Activated CD4-positive, alpha-beta T cell treated with anti-CD3 and anti-CD28 coated beads, Interleukin-2, amount 50 U/mL, for 24 hours (primary cell): ENCODE results near the gene CRYBA2.

ENCODE experiments used
- DNase-seq, 2 donors: peaks; one replicate each; pipeline ENCODE4 v3.0.0-alpha.2; 2020; ENCODE audit warnings: low read depth in 1 of 2, low spot score in 1 of 2

CRYBA2 gene, protein sequence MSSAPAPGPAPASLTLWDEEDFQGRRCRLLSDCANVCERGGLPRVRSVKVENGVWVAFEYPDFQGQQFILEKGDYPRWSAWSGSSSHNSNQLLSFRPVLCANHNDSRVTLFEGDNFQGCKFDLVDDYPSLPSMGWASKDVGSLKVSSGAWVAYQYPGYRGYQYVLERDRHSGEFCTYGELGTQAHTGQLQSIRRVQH

DNA sequence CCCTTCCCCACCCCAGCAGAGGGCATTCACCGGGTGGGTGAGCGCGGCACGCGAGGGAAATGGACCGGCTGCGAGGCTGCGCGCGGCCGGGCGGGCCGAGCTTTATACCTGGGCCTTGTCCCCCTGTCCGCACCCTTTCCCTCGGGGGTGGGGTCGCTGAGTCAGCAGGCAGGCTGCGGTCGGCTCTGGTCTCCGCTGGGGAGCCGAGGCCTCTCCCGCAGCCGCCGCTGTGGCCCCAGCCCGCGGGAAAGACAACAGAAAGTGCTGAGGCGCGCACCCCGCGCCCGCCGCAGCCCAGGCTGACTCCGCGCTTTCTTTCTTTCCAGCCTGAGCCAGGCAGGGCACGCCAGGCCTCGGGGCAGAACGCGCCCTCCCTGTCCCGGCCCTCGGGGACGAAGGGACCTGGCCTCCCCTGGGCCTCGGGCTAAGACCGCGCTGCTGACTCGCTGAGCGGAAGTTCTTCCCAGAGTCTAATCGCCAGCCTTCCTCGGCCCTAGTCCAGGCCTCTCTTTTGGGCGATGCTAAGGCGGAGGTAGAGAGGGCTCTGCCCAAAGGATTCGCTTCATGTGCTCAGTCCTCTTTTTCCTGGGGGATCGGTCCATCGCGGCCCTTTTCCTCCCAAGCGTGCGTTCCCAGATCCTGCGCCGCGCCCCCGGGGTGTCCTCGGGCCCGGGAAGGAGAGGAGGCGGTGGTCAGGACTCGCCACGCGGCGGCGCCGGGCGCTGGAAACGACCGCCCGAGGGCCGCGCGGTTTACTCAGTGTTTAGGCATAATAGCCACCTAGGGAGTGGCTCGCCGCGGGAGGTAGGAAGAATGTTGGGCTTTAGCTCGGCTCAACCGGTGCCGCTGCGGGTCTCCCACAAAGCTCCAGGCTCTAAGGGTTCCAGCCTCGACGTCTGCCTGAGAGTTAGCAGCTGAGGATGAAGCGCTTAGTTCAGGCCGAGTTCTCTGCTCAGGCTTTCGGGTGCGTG is at the start of gene CRYBA2:
Gene CRYBA2, minus strand, starts transcription at position 78 of the 971 bp plus-strand sequence. CDS start 246 bp downstream, outside the sequence.
- DNase-seq, result no peak

DNA sequence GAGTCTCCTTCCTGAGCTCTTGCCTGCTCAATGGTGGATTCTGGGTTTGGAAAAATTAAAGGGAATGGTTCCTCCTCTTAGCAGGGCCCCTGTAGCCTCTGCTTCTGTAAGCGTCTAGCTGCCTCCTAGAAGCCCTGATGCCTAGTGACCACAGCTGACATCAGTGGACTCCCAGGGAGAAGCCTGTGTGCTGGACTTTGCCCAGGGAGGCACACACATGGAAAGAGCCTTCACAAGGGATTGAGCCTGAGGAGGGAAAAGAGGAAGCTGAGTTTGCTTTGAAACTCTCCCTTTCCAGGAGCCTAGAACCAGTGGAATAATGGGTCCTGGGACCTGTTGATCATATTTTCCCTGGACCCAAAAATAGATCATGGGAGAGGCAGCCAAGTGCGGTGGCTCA is 49.5 kb upstream of the CRYBA2 start:
- no peak for DNase-seq

DNA sequence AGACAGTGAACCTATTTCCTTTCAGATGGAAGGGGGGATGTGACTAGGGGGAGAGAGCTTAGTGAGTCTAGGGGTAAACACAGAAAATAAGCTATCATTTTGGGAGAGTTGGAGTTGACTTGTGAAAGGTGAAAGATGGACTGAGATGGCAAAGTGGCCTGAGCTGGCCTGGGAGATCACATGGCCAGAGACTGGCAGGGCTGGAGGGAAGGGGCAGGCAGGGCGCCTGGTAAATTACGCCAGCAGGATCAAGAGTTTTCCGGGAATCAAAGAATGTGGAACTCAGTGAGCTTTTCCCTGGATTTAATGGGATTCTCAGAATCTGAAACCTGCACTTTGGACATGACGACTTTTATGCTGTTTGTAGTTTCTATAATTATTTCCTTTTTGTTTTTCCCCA is 48.9 kb upstream of the CRYBA2 start:
- DNase-seq, result no peak

DNA sequence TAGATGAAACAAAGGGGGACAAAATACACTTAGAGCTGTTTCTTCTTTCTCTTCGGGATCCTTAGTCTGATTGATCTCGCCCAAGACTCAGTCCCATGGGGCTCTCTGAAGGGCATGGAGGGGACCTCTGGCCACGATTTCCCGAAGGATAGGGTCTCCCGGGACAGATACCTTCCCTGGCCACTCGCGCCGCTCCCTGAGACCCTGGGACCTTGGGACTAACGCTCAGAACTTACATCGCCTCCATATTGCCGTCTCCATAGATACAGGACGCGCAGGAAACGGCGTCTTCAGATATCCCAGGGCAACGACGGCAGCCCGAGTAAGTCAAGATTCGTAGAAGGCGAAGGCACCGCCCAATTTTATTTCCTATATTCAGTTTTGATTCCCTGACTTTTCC is 48.0 kb upstream of the CRYBA2 start, which contains the start of gene CFAP65:
Gene CFAP65, minus strand, starts transcription at position 265 of the 400 bp plus-strand sequence. CDS start 2,468 bp downstream, outside the sequence.
- peak in 1 of 2 donors; percentile 33 for DNase-seq

DNA sequence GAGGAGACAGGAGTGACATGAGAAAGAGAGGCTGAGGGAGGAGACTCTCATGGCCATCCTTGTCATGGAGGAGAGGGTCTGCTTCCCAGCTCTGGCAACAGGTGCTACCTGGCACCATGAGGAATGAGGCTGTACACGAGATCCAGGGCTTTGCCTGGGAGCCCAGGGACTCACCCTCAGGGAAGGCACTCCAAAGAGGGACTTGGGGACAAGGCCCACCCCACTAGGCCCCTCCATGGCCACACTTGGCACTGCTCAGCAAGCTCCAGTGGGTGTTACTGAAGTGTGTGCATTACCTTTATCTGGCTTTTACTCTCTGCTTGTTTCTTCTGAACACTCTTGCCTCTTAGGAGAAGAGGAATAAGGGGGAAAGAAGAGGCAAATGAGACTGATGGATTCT is 45.4 kb upstream of the CRYBA2 start:
- DNase-seq, result no peak

DNA sequence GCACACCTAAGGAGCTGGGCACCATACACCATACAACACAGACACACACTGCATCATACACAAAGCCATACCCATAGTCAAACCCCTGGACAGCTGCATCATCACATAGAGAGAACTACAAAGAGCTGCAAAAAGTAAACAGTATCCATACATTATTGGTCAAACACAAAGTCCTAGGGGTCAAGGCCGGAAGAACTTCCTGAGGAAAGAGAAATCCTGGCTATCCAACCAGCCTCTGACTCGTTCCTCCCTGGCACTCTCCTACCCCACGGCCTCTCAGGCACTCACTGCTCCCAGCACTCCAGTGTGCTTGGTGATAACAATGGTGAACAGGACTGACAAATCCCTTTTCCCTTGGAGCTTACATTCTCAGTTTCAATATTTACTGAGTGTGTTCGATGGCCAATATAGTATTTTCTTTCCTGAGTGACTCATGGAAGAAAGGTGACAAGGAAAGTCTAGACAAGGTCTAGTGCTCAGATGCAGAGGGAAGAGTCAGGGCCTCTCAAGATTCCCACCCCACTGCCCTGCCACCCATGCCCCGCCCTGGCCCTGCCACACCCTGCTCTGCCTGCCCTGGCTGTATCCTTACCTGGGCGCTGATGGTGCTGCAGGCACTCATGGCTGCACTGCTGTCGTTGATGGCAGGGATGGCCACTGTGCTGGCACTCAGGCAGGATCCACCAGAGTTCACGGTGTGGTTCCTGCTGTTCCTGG is 44.7 kb upstream of the CRYBA2 start:
- DNase-seq, result no peak

DNA sequence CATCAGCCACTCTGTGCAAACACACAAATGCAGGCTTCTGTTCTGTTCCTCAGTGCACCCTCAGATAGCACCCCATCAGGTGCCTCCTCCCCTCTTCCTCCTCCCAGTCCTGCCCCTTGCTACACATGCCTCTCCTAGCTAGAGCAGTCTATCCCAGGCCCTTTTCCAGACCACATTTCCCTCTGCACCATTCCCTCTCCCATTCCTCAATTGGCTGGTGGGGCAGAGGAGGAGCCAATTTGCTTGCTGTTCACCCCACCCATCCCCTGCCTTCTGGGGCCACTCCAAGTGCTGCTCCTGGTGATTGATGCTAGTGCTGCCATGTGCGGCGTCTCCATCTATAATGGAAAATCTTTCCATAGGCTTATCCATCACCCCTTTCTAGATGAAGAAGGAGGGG is 42.7 kb upstream of the CRYBA2 start:
- DNase-seq, result no peak

DNA sequence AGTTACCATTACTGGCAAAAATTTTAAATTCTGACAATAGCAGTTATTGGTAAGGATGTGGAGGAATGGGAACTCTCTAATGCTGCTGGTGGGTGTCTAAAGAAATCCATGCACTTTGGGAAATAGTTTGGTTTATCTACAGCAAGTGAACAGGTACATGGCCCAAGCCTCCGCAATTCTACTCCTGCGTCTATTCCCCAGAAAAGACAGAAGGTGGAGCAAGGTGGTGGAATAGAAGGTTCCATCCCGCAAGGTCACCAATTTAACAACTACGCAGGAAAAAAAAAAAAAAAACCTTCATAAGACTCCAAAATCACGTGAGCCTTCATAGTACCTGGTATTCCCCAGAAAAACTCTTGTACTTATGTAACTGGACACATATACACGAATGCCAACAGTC is 41.6 kb upstream of the CRYBA2 start:
- DNase-seq, result no peak

DNA sequence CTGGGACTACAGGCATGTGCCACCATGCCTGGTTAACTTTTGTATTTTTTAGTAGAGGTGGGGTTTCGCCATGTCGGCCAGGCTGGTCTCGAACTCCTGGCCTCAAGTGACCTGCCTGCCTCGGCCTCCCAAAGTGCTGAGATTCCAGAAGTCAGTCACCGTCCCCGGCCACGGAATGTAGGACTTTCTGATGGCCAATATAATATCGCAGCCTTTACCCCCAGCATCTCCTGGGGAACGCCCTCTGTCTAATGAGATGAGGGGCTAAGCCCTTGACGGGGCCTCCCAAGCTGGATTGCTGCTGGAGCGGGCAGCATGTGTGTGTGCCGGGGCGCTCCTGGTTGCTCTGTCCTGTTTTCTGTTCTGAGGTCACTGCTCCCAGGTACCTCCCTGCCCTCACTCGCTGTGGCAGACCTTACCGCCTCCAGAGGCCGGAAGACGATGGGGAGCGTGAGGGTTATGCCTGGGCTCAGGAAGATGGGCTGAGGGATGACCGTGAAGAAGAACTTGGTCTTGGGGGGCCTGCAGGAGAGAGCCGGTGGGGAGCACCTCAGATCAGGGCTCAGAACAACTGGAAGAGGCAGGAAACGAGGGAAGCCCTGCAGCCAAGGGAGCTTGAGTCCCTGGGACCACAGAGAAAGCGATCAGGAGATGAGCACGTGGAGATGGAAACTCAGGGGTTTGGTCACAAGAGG is 39.0 kb upstream of the CRYBA2 start:
- DNase-seq, result no peak

DNA sequence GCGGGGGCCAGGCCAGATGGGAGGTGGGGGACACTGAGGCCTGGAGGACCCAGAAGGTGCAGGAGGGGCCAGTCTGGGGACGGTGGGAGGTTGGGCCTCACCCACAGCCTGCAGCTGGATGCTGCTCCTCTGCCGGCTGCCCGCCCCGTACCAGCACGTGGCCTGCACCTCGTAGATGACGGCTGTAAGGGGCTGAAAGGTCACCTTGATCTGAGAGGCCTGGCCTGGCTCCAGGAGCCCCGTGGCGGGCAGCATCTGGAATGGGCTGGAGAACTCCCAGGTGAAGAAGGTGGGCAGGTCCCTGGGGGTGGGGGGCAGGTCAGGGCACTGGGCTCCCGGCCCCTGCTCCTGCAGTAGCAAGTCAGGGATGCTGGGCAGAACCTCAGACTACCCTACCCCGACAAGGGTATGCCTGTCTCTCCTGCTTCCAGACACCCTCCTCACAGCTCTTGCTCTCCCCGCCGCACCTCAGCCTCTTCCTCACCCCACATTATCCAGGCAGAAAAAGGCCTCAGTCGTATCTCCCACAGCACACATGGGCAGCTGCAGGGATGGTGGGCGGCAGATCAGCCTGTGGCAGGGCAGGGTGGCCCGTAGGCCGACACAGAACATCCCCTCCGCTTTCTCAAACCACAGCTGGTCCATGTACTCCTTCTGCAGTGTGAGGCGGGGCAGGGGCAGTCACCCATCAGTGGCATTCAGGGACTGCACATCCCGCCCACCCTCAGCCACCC is 38.0 kb upstream of the CRYBA2 start:
- DNase-seq, result no peak

DNA sequence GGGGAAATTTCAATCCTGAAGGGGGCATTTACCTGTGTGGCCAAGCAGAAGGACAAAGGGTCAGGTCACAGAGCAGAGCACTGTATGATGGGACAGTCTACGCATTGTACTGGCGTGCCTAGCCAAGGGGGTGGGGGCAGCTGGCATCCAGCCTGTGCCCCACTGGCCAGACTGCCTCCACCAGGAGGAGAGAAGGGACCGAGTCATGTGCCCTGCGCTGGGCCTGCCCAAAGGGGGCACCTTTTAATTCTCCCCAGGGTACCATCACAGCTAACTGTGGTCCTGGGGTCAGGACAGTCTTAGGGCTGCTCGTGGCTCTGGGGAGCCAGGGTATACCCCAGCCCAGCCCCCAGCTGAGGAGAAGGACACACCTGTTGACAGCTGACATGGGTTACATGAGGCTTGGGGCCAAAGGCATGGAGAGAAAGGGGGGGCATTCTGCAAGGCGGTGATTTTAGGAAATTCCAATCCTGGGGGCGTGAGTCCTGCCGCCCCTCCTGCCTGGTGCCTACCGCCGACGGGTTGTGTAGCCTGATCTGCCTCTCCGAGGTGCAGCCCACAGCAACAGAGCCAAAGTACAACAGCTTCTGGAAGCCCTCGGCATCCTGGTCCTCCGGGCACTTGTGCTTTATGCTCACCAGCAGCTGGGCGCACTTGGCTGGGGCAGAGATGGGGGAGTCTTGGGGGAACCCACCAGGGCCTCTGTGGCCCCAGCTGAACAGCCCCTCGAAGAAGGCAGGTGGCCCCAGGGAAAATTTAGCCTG is 37.1 kb upstream of the CRYBA2 start:
- DNase-seq, result no peak

DNA sequence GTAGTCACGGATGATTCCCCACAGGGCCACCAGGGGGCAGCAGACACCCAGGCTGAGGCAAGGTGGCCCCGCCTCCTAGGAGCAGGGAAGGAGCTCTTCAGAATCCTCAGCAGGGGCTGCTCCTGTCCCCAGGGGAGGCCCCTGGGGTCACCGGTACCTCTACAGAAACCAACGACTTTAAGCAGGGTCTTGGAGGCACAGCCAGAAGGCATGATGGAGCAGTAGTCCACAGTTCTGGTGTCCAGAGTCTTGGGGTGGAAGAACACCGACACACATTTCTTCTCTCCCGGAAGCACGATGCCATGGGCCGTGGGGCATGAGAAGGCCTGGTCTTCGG is 36.6 kb upstream of the CRYBA2 start:
- DNase-seq, result peak; percentile 52 to 70

DNA sequence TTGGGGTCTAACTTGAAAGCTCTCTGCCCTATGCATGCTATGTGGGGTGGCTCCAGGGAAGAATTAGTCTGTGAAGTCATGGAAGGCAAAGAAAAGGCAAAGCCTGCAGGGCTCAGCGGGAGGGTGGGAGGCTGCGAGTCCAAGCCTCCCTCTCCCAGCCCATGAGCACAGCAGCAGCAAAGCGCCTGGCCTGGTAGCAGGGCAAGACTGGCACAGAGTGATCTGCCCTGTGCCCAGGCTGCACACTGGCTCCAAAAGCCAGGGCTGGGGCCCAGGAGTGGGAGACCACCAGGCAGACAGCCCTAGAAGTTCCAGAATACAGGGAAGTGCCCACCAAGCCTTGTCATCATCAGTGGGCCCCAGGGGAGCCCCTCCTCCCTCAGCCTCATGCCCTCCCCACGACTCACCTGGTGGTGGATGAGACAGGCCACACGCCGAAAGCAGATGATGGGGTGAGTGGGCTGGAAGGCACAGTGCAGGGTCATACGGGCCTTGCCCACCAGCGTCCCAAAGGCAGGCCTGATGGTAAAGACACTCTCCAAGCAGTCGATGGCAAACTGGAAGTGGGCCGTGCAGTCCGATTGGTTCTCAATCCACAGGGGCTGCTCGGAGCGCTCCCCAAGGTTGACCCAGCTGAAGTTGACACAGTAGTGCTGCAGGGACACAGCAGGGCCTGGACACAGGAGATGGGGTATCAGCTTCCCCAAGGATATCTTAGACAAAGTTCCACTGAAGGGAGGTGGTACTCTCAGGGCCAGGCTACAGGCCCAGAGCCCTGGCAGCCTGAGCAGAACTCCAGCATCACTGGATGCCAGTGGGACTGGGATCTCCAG is 36.0 kb upstream of the CRYBA2 start:
- DNase-seq, result no peak

DNA sequence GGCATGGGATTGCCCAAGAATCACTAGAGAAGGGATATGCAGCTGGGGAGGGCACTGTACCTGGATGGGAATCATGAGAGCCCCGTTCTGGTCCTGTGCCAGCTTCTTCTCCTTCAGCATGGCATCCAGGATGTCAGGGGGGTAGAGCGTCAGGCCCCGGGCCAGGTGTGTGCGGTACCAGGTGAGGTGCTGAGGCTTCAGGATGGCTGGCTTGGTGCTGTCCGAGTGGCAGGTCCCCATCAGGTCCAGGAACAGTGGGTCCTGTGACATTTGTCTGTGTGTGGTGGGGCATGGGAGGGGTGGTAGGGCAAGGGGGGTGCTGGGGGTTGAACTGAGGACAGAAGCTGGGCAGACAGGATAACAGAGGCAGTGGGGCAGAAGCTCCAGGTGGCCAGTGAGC is 34.9 kb upstream of the CRYBA2 start:
- DNase-seq, result no peak

DNA sequence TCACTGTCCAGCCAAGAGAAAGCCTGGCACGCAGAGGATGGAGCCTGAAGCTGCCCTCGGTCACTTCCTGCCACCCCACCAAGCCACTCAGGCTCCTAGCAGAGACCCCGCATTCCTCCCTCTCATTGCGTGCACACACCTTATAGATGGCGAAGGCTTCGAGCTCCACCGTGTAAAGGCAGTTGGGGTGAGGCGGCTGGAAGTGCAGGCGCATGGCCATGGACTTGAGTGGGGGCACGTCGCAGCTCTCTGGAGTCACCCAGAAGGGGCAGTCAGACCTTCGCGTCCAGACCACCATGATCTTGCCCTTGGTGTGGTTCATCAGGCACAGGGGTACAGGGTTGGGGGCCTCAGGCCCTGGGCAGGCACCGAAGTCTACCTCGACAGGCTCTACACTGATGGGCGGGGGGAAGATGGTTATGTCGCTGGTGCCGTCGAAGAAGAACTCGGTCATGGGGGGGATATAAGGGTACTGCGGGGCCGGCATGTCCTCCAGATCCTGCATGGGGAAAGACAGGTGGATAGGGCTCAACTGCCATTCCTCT is 34.4 kb upstream of the CRYBA2 start:
- no peak for DNase-seq

DNA sequence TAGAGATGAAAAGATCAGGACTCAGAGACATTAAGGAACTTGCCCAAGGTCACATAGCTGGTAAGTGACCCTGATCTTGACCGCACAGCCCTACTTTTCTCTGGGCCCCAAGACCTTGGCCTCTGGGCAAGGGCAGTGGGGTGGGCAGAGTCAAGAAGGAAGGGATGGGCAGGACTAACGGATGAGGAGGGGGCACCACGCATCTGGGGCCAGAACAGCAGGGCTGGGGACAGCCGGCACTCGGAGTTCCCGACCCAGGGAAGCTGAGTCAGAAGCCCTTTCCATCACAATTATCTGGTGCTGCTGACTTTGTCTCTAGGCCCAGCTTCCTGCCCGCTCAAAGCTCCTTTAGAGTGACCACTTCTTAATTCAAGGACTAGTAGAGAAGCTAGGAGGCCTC is 33.7 kb upstream of the CRYBA2 start:
- DNase-seq, result no peak

DNA sequence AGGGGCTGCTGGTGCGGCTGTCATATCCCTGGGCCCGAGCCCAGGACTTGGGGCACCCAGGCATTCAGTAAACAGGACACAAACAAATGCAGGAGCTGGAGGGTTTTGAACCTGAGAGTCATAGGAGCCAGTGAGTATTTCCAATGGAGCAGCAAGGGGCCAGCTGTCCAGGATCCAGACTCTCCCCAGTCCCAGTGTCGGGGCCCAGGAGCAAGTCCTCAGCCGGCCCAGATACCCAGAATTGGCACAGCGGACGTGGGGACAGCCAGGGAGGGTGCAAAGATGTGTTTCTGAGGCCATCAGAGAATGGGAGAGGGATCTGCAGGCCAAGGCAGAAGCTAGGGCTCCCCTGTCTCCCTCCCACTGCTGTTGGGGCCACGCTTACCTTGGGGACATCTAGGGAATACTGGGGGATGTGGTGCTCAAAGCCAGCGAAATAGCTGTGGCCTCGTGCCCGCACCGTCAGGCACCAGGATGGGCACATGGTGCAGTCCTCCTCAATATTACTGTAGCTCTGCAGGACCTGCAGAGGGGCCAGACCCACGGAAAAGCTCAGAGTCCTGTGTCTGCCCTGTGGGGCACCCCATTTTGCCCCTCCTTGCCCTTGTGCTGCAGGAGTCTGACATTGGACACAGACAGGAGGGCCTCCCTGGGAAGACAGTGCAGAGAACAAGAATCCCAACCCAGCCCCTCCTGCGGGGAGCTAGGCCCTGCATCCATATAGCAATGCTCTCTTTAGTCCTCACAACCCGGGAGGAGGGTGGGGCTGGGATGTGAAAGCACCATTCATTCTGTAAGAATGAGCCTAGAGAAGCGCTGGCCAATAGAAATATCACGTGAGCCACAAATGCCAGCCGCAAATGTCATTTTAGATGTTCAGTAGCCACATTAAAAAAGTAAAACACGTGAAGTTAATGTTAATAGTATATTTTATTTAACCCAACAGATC is 32.7 kb upstream of the CRYBA2 start:
- DNase-seq, result no peak

DNA sequence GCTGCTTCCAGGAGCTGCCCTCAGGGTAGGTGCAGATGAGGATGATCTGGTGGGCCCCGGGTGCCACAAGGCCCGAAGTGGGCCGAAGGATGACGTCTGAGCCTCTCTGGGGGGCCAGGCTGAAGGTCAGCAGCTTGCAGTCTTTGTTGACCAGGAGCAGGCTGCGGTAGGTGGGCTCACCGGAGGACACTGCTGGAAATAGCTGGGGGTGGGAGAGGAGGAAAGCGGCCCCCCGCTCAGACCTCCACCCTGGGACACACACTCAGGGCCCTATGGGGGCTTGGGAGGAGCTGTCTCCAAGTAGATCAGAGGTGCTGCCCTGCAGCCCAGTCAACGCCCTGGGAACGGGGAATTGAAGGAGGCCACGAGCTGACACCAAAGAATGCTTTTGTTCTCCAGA is 30.8 kb upstream of the CRYBA2 start:
- no peak for DNase-seq
